Measurements from ENCODE around the gene SDF2L1. TPM values are rescaled to one million over a fixed set of nuclear protein-coding genes. Genes with fewer than 3 reads are reported as not detected.
"Not testable (repeated sequence)": the region's sequence is repeated elsewhere in the genome, so short reads cannot be mapped to it uniquely, and the experiment has no call there.

Gene SDF2L1
- polyA plus RNA-seq, 4 donors, result 12.8 to 25.2 (median 22.0) TPM

DNA sequence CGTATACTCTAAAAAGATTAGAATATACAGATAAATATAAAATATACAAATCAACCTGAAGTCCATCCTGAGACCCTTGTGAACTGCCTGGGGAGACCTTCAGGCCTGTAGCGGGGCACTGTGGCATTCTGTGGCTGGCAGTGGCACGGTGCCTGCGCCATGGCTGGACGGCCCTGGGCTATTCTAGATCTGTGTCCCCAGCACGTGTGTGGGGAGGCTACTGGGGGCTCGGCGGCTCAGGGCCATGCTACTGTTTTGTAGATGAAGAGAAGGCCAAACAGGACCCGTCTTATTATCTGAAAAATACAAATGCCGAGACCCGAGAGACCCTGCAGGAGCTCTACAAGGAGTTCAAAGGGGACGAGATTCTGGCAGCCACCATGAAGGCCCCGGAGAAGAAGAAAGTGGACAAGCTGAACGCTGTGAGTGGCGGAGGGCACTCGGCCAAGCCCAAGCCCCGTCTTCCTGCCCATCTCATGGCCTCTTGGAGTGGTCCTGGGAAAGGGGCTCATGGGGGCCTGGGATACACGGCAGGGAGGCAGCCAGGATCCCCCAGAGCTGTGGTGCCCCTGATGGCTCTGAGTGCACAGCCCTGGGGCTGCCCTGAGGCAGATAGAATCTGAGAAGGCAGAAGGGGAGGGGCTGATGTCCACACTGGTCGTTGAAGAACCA, 42.5 kb downstream of the SDF2L1 start:
- no peak for DNase-seq (ENCODE audit: low read depth in 4 of 4, low spot score in 2 of 4)

DNA sequence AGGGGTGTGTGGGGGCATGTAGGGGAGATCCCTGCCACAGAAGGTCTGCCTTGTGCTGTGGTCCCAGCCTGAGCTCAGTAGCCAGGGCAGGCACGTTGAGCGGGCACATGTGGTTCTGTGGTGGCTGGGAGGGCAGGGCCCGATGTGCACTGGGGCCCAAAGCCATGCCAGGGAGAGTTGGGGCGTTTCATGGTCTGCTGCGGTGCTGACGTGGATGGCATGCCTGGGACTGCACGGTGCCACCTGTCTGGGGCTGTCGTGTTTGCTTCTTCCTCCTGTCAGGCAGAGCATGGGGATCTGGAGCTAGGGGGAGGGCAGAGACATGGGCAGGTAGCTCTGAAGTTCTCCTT, 43.0 kb downstream of the SDF2L1 start:
- no peak for DNase-seq (ENCODE audit: low read depth in 4 of 4, low spot score in 2 of 4)

DNA sequence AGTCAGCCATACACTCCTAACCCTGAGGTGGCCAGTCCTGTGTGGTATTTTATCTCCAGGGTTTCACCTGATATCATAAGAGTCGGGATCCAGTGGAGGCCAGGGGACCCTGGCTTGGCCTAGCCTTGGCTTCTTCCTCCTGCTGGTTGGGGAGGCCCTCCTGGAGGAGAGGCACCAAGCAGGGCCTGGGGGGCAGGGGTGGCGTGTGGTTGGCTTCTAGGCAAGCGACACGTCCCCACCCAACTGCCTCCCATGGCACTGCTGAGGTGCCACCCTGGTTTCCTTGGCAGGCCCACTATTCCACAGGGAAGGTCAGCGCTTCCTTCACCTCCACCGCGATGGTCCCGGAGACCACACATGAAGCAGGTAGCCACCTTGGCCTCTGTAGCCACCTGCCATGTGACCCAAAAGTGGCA, 44.1 kb downstream of the SDF2L1 start:
- DNase-seq (ENCODE audit: low read depth in 4 of 4, low spot score in 2 of 4), result no peak

DNA sequence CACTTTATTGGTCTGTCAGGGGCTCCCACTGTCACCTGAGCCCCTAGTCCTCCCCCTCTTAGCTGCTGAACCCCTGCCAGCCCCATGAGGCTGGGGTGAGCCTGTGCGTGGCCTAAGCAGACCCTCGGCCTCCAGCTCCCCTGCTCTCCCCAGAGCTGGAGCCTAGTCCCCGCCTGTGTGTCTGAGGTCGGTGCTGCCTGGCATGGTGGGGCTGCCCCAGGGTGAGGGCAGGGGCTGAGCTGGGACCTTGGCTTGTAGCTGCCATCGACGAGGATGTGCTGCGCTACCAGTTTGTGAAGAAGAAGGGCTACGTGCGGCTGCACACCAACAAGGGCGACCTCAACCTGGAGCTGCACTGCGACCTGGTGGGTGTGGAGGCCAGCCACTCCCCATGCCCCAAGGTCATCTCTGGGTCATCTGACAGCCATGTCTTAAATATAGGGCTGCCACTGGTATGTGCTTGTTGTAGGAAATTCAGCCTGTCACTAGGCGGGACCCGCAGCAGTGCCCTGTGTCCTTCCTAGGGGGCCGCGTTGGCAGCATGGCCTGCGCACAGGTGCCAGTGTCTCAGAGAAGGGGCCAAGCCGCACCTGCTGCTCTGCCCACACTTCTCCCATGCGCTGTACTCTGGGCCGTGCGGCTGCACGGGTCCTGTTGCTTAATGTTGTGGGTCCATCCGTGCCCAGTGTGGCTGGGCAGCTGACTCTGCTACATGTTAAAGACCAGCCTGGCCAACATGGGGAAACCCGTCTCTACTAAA, 44.7 kb downstream of the SDF2L1 start:
- DNase-seq (ENCODE audit: low read depth in 4 of 4, low spot score in 2 of 4), result no peak

DNA sequence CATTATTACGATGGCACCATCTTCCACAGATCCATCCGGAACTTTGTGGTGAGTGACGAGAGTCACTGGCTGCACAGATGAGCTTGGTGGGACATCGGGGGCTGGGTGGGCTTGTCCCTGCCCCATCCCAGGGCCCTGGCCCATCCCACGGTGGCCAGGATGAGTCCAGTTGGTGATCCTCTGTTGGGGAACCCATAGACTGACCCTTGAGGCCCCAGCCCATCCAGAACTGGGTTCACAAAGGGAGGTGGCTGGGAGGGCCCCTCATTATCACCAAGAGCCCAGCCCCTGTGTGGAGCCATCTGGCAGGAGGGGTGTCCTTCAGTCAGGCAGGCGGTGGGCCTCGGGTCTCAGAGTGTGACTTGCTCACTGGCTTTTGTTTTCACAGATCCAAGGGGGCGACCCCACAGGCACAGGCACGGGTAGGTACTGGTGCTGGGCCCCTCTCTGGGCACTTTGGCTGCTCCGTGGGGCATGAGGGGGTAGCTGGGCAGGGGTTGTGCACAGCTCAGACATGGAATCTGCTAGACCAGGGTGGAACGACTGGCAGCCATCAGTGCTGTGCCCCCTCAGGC, 45.7 kb downstream of the SDF2L1 start:
- DNase-seq (ENCODE audit: low read depth in 4 of 4, low spot score in 2 of 4), result no peak

DNA sequence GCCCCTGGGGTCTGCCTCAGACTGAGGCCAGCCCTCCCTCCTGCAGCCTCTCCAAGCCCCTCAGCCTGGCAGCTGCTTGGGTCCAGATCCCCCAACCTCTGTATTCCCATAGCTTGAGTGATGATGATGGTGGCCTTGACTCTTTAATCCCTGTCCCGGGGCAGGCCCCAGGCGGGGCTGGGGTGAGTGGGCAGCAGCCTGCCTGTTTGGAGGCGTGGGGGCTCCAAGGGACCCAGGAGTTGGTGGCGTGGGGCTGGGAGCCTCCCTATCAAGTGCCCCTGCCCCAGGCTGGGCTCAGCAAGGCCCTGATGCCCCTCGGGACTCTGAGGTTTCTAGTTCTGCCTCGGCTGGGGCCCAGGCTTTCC, 46.2 kb downstream of the SDF2L1 start:
- DNase-seq (ENCODE audit: low read depth in 4 of 4, low spot score in 2 of 4), result no peak

DNA sequence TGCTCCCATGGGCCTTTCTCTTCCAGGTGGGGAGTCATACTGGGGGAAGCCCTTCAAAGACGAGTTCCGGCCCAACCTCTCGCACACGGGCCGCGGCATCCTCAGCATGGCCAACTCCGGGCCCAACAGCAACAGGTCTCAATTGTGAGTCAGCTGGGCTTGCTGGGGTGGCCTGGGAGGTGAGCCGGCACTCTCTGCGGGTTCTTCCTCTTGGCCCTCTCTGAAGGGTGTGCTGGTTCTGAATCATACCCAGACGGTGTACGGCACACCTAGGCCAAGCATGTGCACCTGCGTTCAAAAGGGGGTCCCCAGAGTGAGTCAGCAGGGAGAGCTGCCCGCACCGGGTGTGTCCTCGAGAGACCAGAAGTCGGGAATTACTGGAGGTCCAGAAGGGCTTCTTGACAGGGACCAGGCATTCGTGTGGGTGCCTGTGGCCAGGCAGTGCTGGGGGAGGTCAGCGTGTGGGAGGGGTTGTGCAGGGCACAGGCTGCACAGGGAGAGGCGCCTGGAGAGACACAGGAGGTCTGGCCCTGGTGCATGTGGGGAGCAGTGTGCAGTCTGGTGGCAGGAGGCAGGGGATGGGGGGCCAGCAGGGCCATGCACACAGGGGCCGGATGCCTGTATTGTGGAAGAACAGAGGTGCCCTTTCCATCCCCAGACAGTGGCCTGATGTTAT, 46.7 kb downstream of the SDF2L1 start:
- DNase-seq (ENCODE audit: low read depth in 4 of 4, low spot score in 2 of 4), result no peak

DNA sequence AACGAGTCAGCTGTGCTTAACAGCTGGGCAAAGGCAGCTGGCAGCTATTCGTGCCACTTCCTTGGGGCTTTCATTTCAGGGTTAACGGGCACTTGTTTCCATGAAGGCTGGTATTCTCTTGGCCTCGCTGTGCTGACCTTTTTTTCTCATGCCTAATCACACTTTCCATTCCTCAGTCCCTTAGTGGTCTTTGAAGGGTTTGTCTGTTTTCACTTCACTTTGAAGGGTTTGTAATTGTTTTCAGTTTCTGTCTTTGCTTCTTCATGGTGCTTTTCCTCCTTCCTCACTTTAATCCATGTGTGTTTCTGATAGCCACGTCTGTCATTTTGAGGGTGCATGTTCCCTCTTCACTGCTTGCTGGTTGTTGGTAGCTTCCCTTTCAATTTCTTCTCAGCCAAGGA, 48.3 kb downstream of the SDF2L1 start:
- no peak for DNase-seq (ENCODE audit: low read depth in 4 of 4, low spot score in 2 of 4)

DNA sequence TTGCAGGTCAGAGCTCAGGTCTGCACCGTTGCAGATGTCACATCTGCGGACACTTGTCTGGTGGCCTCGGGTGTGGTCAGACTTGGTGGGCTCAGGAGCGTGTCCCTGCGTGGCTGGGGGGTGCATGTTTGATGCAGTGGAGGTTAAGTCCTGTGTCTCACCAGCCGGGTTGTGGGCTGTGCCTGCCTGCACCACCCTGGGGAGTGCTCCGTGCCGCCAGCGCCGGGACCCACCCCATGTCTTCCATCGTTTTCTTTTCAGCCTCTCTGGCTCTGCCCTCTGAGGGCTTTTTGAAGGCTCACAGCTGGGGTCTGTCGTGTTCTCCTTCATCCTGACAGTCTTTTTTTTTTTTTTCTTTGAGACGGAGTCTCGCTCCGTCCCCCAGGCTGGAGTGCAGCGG, 49.7 kb downstream of the SDF2L1 start:
- DNase-seq (ENCODE audit: low read depth in 4 of 4, low spot score in 2 of 4), result no peak

DNA sequence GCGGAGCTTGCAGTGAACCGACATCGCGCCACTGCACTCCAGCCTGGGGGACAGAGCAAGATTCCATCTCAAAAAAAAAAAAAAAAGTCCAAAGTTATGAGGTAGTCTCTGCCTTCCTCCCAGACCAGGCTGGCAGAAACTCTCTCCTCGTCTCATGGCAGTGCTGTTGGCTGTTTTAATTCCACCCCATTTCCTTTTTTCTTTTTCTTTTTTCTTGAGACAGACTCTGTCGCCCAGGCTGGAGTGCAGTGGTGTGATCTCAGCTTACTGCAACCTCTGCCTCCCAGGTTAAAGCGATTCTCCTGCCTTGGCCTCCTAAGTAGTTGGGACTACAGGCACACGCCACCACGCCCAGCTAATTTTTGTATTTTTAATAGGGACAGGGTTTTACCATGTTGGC, 50.8 kb downstream of the SDF2L1 start:
- not testable (repeated sequence) for DNase-seq (ENCODE audit: low read depth in 4 of 4, low spot score in 2 of 4)

DNA sequence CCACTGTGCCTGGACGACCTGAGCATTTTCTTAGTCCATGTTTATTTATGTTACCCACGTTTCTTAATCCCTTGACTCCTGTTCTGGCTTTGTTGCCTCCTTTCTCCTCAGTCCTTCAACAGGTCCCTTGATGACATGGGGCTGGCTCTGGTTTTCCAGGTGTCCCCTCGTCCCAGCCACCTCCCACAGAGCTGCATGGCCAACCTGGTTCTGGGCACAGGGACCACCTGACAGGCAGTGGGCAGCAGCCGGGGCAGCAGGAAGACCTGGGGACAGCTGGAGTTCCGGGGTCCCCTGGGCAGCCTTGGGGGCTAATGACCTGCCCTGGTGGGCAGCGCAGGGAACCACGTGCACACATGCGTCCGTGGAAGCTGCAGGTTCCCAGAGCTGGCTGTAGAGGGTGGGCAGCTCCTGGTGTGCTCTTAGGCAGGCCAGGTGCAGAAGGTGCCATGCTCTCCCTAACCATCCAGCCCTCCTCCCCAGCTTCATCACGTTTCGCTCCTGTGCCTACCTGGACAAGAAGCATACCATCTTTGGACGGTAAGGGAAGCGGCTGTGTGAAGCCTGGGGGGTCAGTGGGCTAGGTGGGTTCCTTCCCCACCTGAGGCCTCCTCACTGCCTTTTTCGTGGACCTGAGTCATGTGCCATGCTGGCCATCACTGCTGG, 51.4 kb downstream of the SDF2L1 start:
- no peak for DNase-seq (ENCODE audit: low read depth in 4 of 4, low spot score in 2 of 4)

Other genes with a start within 250 kb of the SDF2L1 start
- 10 to 100 TPM in 3 of 4 donors, 1 to 10 TPM in 1; 8.5 to 12.3 (median 10.7) TPM for gene HIC2, start 224.9 kb upstream of the SDF2L1 start, polyA plus RNA-seq (ENCODE audit: insufficient read length in 4 of 4)
- 1 to 10 TPM in 3 of 4 donors, under 1 TPM in 1; 0.59 to 2.4 (median 1.9) TPM for gene TMEM191C, start 174.9 kb upstream of the SDF2L1 start, polyA plus RNA-seq (ENCODE audit: insufficient read length in 4 of 4)
- under 1 TPM; 0.29 to 0.39 (median 0.32) TPM for gene RIMBP3C, start 90.8 kb upstream of the SDF2L1 start, polyA plus RNA-seq (ENCODE audit: insufficient read length in 4 of 4)
- gene UBE2L3, start 74.6 kb upstream of the SDF2L1 start, polyA plus RNA-seq (ENCODE audit: insufficient read length in 4 of 4), result 10 to 100 TPM; 52.6 to 62.0 (median 57.1) TPM
- gene YDJC, start 12.3 kb upstream of the SDF2L1 start, polyA plus RNA-seq (ENCODE audit: insufficient read length in 4 of 4), result 10 to 100 TPM in 3 of 4 donors, 1 to 10 TPM in 1; 9.3 to 21.9 (median 16.4) TPM
- 1 to 10 TPM in 1 of 4 donors, under 1 TPM in 3; 0.13 to 1.2 (median 0.66) TPM for gene CCDC116, start 9.5 kb upstream of the SDF2L1 start, polyA plus RNA-seq (ENCODE audit: insufficient read length in 4 of 4)
- 10 to 100 TPM; 33.7 to 50.7 (median 41.4) TPM for gene PPIL2, start 23.7 kb downstream of the SDF2L1 start, polyA plus RNA-seq (ENCODE audit: insufficient read length in 4 of 4)
- 10 to 100 TPM; 13.5 to 18.1 (median 15.6) TPM for gene YPEL1, start 93.5 kb downstream of the SDF2L1 start, polyA plus RNA-seq (ENCODE audit: insufficient read length in 4 of 4)
- 100 to 1,000 TPM; 118 to 128 (median 125) TPM for gene MAPK1, start 225.3 kb downstream of the SDF2L1 start, polyA plus RNA-seq (ENCODE audit: insufficient read length in 4 of 4)